Superior temporal gyrus (tissue), 1 donor: Measurements from ENCODE around the gene GGCX.

Experiments used
- DNase-seq: peaks from one replicate; pipeline ENCODE4 v3.0.0-alpha.2; 2016; ENCODE audit errors: extremely low spot score

The GGCX gene

DNA sequence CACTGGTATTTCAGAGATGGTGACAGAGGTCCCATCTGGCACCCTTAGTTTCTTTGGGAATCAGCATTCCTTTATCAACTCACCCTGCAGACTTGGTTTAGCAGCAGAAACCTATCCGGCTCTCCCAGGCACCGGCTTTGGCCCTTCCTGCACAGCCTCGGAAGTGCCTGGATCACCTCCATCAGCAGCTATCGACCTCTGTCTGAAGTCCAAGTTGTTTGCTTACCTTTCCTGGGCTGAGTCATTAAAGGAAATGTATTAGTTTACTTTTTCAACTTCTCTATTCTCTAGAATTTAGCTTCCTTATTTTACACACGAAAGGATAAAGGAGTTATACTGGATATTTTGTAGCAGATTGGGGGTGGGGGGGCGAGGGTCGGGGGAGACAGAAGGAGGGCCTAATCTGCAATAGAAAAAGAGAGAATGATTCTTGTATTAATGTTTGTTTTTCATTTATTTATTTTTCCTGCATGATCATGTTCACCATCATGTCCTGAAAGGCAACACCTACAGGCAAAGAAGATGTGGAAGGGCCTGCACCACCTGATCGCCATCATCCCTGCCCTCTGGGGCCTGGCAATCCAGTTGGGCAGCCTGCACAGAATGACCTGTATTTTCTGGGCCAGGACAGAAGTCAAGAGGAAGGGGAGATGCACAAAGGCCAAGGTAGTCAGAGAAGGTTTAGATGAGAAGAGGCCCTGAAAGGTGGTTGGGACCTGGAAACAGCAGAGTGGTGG lies 44.5 kb downstream of the GGCX start:
- DNase-seq = no peak

- DNase-seq = no peak
Measured at GRCh38 chr2:85514323-85514722, 47.0 kb downstream of the GGCX start.

DNA sequence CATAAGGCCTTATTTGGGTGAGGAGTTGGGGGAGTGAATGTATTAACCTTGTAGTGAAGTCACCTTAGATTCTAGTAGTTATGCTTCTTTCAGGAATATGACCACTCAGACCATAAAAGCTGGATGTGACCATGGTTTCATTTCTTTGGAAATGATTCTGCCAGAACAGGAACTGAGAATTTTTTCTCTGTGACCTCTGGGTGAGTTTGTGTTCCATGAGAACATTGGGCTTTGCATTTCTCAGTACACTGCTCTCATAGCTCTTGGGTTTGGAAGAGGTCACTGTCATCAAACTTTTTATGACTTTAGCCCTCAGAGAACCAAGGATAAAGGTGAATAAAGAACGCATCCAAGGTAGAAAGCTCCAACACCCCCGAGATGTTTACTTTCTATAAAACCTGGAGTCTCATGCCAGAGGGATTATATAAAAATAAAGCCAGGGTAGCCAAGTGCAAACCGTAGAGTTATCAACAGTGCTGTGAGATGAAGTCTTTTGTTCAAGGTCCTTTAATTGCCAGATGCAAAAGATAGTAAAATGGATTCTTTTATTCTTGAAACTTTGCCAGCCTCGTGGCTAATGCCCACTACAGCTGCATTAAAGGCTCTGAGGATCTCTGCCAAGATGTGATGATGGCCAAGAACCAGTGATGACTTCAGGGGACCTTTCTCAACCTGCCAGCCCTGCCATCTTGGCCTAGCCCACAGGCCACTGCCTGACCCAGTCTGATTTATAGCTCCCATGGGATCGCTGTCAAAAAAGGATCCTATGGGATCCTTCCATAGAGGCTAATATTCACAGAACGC lies 50.1 kb downstream of the GGCX start:
- DNase-seq = no peak

GRCh38 chr2:85506768-85507181 lies 54.5 kb downstream of the GGCX start:
- DNase-seq = no peak

DNA sequence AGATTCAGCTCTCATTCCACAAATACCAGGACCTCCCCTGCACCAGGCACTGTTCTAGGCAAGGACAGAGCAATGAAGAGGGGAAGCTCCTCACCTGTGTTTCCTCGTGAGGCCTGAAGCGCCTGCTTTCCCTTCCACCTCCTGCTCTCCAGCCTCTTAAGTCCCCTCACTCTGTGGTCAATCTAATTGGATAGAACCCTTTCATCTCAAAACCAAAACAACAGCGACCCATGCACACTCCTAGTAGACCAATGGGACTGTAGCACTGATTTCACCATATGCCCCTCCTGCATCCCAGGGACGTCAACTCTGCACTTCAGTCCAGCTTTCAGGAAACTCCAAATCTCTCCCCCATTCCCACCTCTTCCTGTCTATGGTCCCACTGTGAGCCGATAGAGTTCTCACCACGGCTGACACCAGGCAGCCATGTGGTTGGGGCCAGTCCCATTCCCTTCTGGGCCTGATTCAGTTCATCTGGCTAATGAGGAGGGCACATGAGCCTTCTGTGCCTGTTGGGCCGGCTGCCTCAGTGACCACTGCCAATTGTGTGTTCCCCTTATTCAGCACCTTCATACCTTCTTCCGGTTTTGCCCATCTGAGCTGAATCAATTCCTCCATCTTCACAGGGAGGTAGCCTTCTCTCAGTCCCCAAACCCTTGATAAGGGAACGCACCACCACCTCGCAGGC lies 55.6 kb downstream of the GGCX start:
- no peak for DNase-seq

DNA sequence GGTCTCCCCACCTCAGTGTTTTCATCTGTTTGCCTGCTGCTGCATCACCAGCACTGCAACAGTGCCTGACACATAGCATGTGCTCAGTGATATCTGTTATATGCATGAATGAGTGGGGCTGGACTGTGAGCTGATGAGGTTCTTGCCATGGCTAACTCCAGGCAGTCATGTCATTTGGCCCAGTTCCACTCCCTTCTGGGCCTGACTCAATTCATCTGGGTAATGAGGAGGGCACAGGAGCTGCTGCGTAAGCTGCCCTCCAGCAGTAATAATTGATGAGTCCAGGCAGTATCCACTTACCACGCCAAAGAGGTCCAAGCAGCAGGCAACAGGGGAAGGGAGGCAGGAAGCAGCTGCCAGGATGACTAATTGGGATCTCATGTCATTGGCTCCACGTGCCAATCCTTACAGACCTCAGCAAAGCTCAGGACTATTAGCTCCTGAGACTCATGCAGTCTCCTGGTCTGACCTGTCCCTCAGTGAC lies 56.5 kb downstream of the GGCX start:
- no peak for DNase-seq

GRCh38 chr2:85503851-85504777 lies 57.2 kb downstream of the GGCX start:
- no peak for DNase-seq

DNA sequence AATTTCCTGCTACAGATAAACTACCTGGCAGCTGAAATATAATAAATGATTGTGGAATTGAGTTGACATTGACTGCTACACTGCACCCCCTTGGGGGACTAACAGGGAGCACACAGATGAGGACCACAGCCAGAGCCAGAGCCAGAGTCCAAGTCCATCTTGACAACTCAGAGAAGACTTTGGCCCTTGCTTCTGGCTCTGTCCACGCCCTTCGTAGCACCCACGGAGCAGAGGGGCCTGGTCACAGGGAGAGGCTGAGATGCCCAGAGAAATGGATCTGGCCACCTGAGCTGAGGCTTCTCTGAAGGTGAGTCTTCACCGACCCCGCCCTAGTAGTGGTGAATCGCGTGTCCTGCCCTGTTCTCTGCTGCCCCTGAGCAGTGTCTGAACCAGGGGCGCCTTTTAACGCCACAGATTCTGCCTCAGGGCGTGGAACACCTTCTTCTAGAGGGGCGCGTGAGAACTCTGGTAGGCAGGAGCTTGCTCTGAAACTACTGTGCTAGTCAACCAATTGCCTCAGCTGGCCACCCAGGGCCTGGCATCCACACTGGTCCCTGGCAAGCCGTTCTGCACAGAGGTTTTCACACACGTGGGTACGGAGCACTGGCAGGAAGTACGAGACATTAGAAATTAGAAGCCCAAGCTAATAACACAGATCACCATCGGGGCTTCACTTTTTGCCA lies 58.0 kb downstream of the GGCX start:
- no peak for DNase-seq

DNA sequence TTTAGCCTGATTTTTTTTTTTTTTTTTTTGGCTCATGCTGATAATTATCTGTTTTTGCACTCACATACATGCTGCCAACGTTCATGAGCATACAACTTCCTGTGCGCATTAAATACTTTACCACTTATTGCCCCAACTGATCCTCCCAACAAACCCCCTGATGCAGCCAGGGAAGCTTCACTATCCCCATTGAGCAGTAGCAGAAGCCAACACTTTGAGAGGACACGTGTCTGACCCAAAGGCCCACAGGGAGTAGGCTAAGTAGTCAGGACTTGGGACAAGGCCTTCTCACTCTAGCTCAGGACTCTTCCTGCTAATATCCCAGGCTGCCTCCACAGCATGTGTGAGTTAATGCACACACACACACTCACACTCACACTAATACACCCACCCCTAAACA lies 58.6 kb downstream of the GGCX start:
- no peak for DNase-seq

DNA sequence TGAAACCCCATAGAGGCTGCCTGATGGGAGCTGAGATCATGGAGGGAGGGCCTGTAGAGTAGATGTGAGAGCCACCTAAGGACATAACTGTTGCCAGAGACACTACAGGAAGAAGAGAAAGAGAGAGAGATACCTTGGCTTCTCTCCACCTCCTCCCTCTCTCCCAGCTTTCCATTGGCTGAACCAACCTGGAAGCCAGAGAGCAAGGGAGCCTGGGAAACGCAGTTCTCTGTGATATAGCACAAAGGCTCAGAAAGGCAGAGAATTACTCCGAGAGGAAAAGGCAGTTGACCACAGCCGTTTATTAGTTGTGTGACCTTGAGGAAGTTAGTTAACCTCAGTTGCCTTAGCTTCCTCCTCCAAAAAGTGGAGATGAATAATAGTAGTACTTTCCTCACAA lies 60.0 kb downstream of the GGCX start:
- DNase-seq = no peak

- DNase-seq = no peak
Measured at GRCh38 chr2:85497944-85498630, 63.2 kb downstream of the GGCX start.

- DNase-seq = no peak
Measured at GRCh38 chr2:85496436-85496835, 64.9 kb downstream of the GGCX start.
